ENCODE data around the gene INSIG2. TPM values are rescaled to one million over a fixed set of nuclear protein-coding genes. Genes with fewer than 3 reads are reported as not detected.

Gene INSIG2
- total RNA-seq, 4 donors from 2014 or later: 4.4 to 5.6 (median 5.4) TPM

DNA sequence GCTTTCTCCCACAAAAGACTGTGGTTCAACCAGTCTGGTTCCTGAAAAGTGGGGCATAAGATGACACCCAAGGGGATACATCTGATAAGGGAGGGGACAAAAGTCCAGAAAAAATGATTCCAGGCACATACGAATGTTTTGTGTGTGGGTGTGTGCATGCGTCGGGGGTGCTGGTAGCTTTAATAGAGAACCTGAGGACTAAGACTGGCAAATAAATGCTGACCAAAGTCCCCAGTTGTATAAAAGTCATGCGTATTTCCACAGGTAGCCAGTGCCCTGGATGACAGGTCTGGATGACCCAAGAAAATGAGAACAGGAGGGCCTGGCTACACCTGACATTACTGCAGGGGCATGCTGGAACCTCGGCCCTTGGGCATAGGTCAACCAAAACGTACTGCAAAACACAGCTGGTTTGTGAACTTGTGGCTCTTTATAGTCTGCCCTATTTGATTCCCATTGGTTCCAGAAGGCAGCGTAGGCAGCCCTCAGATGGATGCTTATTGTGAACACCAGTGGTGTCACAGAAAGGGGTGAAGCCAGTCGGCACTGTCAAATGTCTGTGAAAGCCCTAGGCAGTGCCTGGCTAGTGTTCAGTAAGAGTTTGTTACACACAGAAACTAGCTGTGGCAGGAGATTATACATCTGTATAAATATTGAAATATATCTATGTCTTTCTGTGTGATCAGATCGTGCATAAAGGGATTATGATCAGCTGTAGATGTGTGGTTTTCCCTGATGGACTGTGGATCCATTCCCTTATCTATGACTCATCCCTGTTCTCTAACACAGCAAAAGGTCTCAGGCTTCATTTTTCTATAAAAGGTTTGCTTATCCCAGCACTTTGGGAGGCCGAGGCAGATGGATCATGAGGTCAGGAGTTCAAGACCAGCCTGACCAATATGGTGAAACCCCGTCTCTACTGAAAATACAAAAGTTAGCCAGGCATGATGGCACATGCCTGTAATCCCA lies 58.3 kb downstream of the INSIG2 start:
- in situ Hi-C loops (cut with MboI; ENCODE audit: low sequenced_read_pairs in 4 of 4): no loop called here
- no peak overlapping the region for H3K4me3 ChIP-seq
- ATAC-seq (no peak), DNase-seq (no peak)
- no peaks in the 10 kb centered on the region for H3K36me3 ChIP-seq
- no peak overlapping the region for H3K27ac ChIP-seq
- no peaks in the 10 kb centered on the region for H3K27me3 ChIP-seq
- H3K9me3 ChIP-seq: no peaks in the 10 kb centered on the region
- intact Hi-C loops (cut with DNase I; ENCODE audit: low total_unique reads): no loop called here
- TF ChIP-seq, protein P1, sequence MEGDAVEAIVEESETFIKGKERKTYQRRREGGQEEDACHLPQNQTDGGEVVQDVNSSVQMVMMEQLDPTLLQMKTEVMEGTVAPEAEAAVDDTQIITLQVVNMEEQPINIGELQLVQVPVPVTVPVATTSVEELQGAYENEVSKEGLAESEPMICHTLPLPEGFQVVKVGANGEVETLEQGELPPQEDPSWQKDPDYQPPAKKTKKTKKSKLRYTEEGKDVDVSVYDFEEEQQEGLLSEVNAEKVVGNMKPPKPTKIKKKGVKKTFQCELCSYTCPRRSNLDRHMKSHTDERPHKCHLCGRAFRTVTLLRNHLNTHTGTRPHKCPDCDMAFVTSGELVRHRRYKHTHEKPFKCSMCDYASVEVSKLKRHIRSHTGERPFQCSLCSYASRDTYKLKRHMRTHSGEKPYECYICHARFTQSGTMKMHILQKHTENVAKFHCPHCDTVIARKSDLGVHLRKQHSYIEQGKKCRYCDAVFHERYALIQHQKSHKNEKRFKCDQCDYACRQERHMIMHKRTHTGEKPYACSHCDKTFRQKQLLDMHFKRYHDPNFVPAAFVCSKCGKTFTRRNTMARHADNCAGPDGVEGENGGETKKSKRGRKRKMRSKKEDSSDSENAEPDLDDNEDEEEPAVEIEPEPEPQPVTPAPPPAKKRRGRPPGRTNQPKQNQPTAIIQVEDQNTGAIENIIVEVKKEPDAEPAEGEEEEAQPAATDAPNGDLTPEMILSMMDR (IDR thresholded peaks at IDR 0.05 in 4 of 5, conservative IDR thresholded peaks at IDR 0.05 in 1 of 5): no peak
- no peak for TF ChIP-seq POLR2A (IDR thresholded peaks at IDR 0.05)
- H3K4me1 ChIP-seq: no peaks in the 10 kb centered on the region

DNA sequence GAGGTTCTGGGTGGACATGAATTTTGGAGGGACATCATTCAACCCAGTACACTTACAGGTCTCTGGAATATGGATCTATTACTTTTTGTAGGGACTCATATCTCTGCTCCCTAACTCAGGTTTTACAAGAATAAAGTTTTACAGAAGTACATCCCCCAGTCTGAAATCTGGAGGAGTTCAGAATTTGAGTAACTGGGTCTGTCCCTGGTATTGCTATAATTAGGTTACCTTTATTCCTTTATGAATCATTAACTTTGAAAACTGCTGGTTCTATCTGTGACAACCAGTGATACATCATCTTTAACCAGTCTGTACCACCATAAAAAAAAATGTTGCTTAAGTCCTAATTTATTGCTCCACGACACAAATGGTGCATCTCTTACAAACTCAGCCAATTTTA lies 59.9 kb downstream of the INSIG2 start:
- TF ChIP-seq, protein P1 (IDR thresholded peaks at IDR 0.05 in 4 of 5, conservative IDR thresholded peaks at IDR 0.05 in 1 of 5): no peak
- no peak for TF ChIP-seq POLR2A (IDR thresholded peaks at IDR 0.05)
- H3K27me3 ChIP-seq: no peaks in the 10 kb centered on the region
- in situ Hi-C loops (cut with MboI; ENCODE audit: low sequenced_read_pairs in 4 of 4) (no loop called here), intact Hi-C loops (cut with DNase I; ENCODE audit: low total_unique reads) (no loop called here)
- no peak for ATAC-seq
- DNase-seq: no peak
- H3K9me3 ChIP-seq: no peaks in the 10 kb centered on the region
- no peaks in the 10 kb centered on the region for H3K4me1 ChIP-seq
- no peaks in the 10 kb centered on the region for H3K36me3 ChIP-seq
- no peak overlapping the region for H3K4me3 ChIP-seq
- H3K27ac ChIP-seq: no peak overlapping the region

DNA sequence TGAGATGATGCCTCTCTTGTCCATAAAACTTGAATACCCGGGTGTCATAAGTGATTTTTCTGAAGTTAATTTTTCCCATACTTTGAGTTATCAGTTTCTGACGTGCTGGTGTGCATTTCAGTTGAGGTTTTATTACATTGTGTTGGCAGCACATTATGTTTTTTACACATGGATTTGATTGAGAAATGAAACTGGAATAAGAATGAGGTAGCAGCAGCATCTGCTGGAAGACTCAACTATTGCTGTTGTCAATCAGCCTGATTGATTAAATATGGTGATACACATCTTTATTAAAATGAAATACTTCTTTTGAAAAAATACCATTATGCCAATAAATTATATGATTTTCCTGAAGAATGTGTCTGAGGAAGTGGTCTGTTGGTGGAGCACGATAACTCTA lies 60.5 kb downstream of the INSIG2 start:
- H3K27ac ChIP-seq: no peak overlapping the region
- H3K27me3 ChIP-seq: no peaks in the 10 kb centered on the region
- H3K4me3 ChIP-seq: no peak overlapping the region
- in situ Hi-C loops (cut with MboI; ENCODE audit: low sequenced_read_pairs in 4 of 4): no loop called here
- no peak for DNase-seq
- H3K9me3 ChIP-seq: no peaks in the 10 kb centered on the region
- intact Hi-C loops (cut with DNase I; ENCODE audit: low total_unique reads): no loop called here
- no peaks in the 10 kb centered on the region for H3K4me1 ChIP-seq
- no peaks in the 10 kb centered on the region for H3K36me3 ChIP-seq
- peak in 1 of 2 donors; percentile 54 for ATAC-seq
- TF ChIP-seq, protein P1 (IDR thresholded peaks at IDR 0.05 in 4 of 5, conservative IDR thresholded peaks at IDR 0.05 in 1 of 5): no peak
- TF ChIP-seq POLR2A (IDR thresholded peaks at IDR 0.05): no peak

DNA sequence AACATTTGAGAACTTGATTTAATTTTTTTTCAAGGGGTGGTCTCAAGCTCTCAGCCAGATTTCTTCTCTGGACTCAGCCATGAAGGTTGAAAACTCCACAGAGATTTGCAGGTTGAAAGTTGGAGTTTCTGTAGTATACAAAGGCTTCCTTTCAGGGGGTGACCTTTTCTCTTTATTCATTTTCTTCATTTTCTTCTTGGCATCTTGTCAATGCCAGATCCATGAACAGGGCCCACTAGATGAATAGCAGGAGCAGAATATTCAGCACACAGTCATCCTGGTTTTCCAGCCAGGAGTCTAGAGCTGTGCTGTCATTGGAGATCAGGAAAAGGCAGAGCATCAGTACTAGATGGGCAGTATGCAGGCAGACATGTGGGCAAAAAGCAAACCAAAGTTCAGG lies 62.0 kb downstream of the INSIG2 start:
- TF ChIP-seq, protein P1 (IDR thresholded peaks at IDR 0.05 in 4 of 5, conservative IDR thresholded peaks at IDR 0.05 in 1 of 5): no peak
- no peak for TF ChIP-seq POLR2A (IDR thresholded peaks at IDR 0.05)
- in situ Hi-C loops (cut with MboI; ENCODE audit: low sequenced_read_pairs in 4 of 4): no loop called here
- no peaks in the 10 kb centered on the region for H3K4me1 ChIP-seq
- no peaks in the 10 kb centered on the region for H3K36me3 ChIP-seq
- H3K27me3 ChIP-seq: no peaks in the 10 kb centered on the region
- H3K27ac ChIP-seq: no peak overlapping the region
- no peaks in the 10 kb centered on the region for H3K9me3 ChIP-seq
- ATAC-seq (no peak), DNase-seq (no peak)
- H3K4me3 ChIP-seq: no peak overlapping the region
- intact Hi-C loops (cut with DNase I; ENCODE audit: low total_unique reads): no loop called here
